Esophagus squamous epithelium (tissue), 5 donors: ENCODE data around the gene STARD13. TPM values are rescaled to one million over a fixed set of nuclear protein-coding genes. Genes with fewer than 3 reads are reported as not detected.

Source experiments
- DNase-seq: peaks from one replicate; lab custom pipeline; 2025; lab: John Stamatoyannopoulos, UW
- H3K27ac ChIP-seq, 4 donors: fragments of 200-600 bp; sonication (generic); one replicate each; pipeline ENCODE4 v1.5.1; 2016 to 2019; ENCODE audit warnings: mild to moderate bottlenecking in 1 of 4
- H3K27me3 ChIP-seq, 4 donors: fragments of 200-600 bp; sonication (generic); 1 replicate in 3 of 4; 2 replicates in 1 of 4; pipeline versions ENCODE4 v1.5.1 to v1.6.0; 2017 to 2021; ENCODE audit warnings: antibody characterized with exemption in 1 of 4
- H3K36me3 ChIP-seq, 3 donors: fragments of 200-600 bp; sonication (generic); one replicate each; pipeline ENCODE4 v1.5.1; 2016 to 2019
- H3K4me1 ChIP-seq, 3 donors: fragments of 200-600 bp; sonication (generic); one replicate each; pipeline ENCODE4 v1.5.1; 2017 to 2019
- H3K4me3 ChIP-seq, 4 donors: fragments of 200-600 bp; sonication (generic); 1 replicate in 3 of 4; 2 replicates in 1 of 4; pipeline ENCODE4 v1.5.1; 2016 to 2019; ENCODE audit warnings: mild to moderate bottlenecking in 2 of 4, moderate library complexity in 1 of 4
- H3K9me3 ChIP-seq, 3 donors: fragments of 200-600 bp; sonication (generic); one replicate each; pipeline ENCODE4 v1.5.1; 2016 to 2019
- POLR2A ChIP-seq, 4 donors: fragments of 450-650 bp; IDR thresholded peaks; one replicate each; pipeline ENCODE4 v1.6.1; 2017; ENCODE audit warnings: antibody characterized with exemption in 4 of 4, mild to moderate bottlenecking in 4 of 4, moderate library complexity in 3 of 4
- WGBS, 2 donors: methylation state at CpG; one replicate each; pipeline ENCODE4 v1.1.5; 2018; 5-methylcytosine and 5-hydroxymethylcytosine counted together
- intact Hi-C: fragments of 100-400 bp; cut with DNase I; formaldehyde crosslinking; loops from one replicate; pipeline ENCODE4 v1.15.0; 2022
- total RNA-seq, 4 donors: library from RNA; depleted of rRNA; stranded (reverse); fragments of >200 nt; gene quantifications; one replicate each; pipeline ENCODE4 v1.1.0, GENCODE V29; 2016
- TF ChIP-seq, protein P1 (sequence below), 6 experiments: fragments of 450-650 bp in 4 of 6; fragments of 200-600 bp in 2 of 6; sonication (generic) in 2 of 6; IDR thresholded peaks; one replicate each; pipeline ENCODE4 v1.5.1; 2016 to 2019; ENCODE audit warnings: antibody characterized with exemption in 6 of 6, mild to moderate bottlenecking in 4 of 6, moderate library complexity in 4 of 6
- donor health status: DM: yes; HTN: yes; CAD: no.

Gene STARD13
- total RNA-seq, 4 donors from 2014 or later = 1.3 to 18.7 (median 4.4) TPM

DNA sequence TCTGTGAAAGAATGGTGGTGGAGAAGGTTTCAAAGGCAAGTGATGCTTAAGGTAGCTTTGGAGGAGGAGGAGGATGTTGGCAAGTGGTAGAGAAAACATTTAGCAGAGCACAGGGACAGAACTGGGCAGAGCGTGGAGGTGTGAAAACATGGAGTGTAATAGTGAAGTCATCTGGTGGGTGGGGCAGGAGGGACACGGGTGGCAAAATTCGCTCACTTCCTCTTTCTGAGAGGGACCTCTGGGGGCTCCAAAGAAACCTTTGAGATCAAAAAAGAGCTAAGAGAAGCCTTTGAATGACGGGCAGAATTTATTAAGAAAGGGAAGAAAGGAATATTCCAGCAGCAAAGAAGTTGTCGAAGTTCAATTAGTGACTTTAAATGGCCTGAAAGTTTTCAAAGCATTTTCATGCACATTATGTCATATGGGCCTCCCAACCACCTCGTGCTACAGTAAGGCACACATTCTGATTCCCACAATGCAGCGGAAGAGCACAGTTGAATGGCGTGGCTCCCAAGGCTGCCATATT lies 82.8 kb downstream of the STARD13 start:
- TF ChIP-seq POLR2A (IDR thresholded peaks at IDR 0.05) = no peak
- TF ChIP-seq, protein P1, sequence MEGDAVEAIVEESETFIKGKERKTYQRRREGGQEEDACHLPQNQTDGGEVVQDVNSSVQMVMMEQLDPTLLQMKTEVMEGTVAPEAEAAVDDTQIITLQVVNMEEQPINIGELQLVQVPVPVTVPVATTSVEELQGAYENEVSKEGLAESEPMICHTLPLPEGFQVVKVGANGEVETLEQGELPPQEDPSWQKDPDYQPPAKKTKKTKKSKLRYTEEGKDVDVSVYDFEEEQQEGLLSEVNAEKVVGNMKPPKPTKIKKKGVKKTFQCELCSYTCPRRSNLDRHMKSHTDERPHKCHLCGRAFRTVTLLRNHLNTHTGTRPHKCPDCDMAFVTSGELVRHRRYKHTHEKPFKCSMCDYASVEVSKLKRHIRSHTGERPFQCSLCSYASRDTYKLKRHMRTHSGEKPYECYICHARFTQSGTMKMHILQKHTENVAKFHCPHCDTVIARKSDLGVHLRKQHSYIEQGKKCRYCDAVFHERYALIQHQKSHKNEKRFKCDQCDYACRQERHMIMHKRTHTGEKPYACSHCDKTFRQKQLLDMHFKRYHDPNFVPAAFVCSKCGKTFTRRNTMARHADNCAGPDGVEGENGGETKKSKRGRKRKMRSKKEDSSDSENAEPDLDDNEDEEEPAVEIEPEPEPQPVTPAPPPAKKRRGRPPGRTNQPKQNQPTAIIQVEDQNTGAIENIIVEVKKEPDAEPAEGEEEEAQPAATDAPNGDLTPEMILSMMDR (IDR thresholded peaks at IDR 0.05) = no peak
- no peaks in the 10 kb centered on the region for H3K36me3 ChIP-seq
- no peaks in the 10 kb centered on the region for H3K9me3 ChIP-seq
- H3K27me3 ChIP-seq = no peaks in the 10 kb centered on the region
- DNase-seq = no peak
- intact Hi-C loops = no loop called here
- peaks cover 10 to 46% (median 20%) of the 10 kb centered on the region in 3 donors for H3K4me1 ChIP-seq
- no peak overlapping the region for H3K4me3 ChIP-seq
- peak overlapping the region in 3 of 4 donors; percentile 35 to 83 (median 83) for H3K27ac ChIP-seq
- WGBS, 2 donors = 77 to 80% methylated on average over 8 of the region's 8 CpGs

DNA sequence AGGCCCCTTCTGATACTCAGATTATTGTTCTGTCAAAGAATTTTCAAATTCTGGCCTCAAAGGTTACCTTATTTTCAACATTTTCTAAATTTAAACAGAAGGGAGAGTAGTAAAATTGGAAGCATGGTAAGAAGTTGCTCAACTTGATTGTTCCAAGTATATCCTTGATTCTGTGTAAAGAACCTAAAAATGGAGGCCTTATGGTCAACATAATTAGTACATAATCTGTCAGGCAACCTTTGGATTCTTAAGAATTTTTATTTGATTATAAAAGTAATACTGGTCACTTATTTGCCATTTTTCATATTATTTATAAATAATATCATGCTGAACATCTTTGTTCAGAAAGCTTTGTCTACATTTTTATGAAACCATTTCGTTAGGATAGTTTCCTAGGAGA lies 83.9 kb downstream of the STARD13 start:
- WGBS, 2 donors = 48 to 52% methylated on average over 1 of the region's 1 CpG
- Histone ChIP-seq H3K27me3 (no peaks in the 10 kb centered on the region), H3K27ac (peak overlapping the region in 1 of 4 donors; percentile 83), H3K9me3 (no peaks in the 10 kb centered on the region), H3K4me1 (peaks cover 0 to 45% (median 10%) of the 10 kb centered on the region in 3 donors), H3K36me3 (no peaks in the 10 kb centered on the region), H3K4me3 (no peak overlapping the region)
- intact Hi-C loops = no loop called here
- TF ChIP-seq, protein P1 (IDR thresholded peaks at IDR 0.05) = no peak
- TF ChIP-seq POLR2A (IDR thresholded peaks at IDR 0.05) = no peak
- DNase-seq = no peak

DNA sequence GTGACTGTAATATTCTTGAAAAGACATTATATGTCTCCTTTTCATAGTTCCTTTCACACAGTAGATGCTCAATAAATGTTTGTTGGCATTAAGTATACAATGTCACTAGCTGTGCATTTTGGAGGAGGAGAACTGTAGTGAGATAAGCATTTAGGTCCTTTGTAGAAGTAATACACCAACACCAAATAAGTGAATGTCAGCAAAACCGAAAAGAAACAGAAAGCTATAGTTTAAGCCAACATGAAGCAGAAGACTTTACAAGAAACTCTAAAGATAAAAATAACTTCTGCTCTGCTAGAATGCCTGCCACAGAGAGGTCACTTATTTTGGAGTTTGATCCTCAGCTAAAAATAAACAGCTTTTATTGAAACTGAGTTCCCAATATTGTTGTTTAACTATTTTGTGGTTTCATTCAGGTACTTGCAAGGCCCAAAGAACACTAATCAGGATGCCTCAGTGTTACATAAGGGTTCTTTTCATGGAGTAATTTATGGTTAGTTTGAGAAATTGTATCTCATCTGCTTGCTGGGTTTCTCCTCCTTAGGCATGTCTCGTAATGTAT lies 86.2 kb downstream of the STARD13 start:
- H3K27ac ChIP-seq = peak overlapping the region in 3 of 4 donors; percentile 11 to 74 (median 66)
- H3K27me3 ChIP-seq = no peaks in the 10 kb centered on the region
- intact Hi-C loops = no loop called here
- no peaks in the 10 kb centered on the region for H3K9me3 ChIP-seq
- peaks cover 0 to 42% (median 4%) of the 10 kb centered on the region in 3 donors for H3K4me1 ChIP-seq
- DNase-seq = no peak
- H3K4me3 ChIP-seq = no peak overlapping the region
- H3K36me3 ChIP-seq = no peaks in the 10 kb centered on the region
- TF ChIP-seq, protein P1 (IDR thresholded peaks at IDR 0.05) = no peak
- no peak for TF ChIP-seq POLR2A (IDR thresholded peaks at IDR 0.05)
- 71 to 77% methylated on average over 2 of the region's 2 CpGs for WGBS, 2 donors

DNA sequence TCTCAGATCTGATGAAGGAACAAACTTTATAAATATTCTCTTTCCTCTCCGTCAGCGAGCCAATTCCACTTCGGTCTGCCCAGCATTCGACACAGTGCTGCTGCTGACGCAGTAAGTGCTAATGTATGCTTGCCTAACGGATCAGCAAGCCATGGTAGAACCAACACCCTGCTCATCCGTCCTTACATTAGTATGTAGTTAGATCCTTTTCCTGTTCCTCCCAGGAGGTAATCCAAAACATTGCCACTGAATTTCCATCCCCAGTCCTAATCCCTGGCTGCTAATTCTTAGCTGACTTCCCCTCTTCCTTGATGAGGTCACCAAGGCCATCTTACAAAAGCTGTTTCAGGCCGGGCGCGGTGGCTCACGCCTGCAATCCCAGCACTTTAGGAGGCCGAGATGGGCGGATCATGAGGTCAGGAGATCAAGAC lies 88.0 kb downstream of the STARD13 start:
- DNase-seq = no peak
- intact Hi-C loops = no loop called here
- 87% methylated on average over 7 of the region's 13 CpGs for whole genome bisulfite sequencing, 2 donors
- peak overlapping the region; percentile 53 to 76 (median 71) for H3K27ac ChIP-seq
- no peaks in the 10 kb centered on the region for H3K36me3 ChIP-seq
- H3K9me3 ChIP-seq = no peaks in the 10 kb centered on the region
- peaks cover 0 to 41% (median 4%) of the 10 kb centered on the region in 3 donors for H3K4me1 ChIP-seq
- no peaks in the 10 kb centered on the region for H3K27me3 ChIP-seq
- TF ChIP-seq, protein P1 (IDR thresholded peaks at IDR 0.05) = no peak
- no peak for TF ChIP-seq POLR2A (IDR thresholded peaks at IDR 0.05)
- H3K4me3 ChIP-seq = peak overlapping the region in 1 of 4 donors; percentile 20

DNA sequence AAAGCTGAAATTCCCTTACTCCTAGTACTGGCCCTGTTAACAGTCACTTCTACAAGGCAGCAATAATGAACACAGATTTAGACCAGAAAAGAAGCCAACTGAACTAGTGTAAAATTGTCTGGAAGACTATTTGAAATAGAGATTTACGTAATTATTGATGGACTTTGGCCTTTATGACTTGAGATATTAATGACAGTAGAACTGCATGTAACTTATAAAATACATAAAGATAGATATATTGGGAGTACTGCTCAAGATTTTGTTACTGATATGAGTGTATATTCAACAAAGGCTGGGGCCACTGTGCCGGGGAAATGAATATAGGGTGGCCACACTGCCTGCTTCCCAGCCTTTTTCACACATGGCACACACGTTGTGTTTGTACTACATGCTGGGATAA lies 88.8 kb downstream of the STARD13 start:
- no peak for TF ChIP-seq POLR2A (IDR thresholded peaks at IDR 0.05)
- TF ChIP-seq, protein P1 (IDR thresholded peaks at IDR 0.05) = no peak
- H3K27ac ChIP-seq = peak overlapping the region; percentile 9 to 76 (median 71)
- 88 to 95% methylated on average over 3 of the region's 3 CpGs for WGBS, 2 donors
- H3K27me3 ChIP-seq = no peaks in the 10 kb centered on the region
- no peaks in the 10 kb centered on the region for H3K36me3 ChIP-seq
- peaks cover 0 to 49% (median 4%) of the 10 kb centered on the region in 3 donors for H3K4me1 ChIP-seq
- H3K4me3 ChIP-seq = no peak overlapping the region
- intact Hi-C loops = no loop called here
- no peaks in the 10 kb centered on the region for H3K9me3 ChIP-seq
- no peak for DNase-seq
